Stimulated activated CD8-positive, alpha-beta memory T cell treated with anti-CD3 and anti-CD28 coated beads, Interleukin-7, amount 100 ng/mL, for 4 hours (primary cell): ENCODE measurements around the gene DRICH1.
"Not testable (repeated sequence)": the region's sequence is repeated elsewhere in the genome, so short reads cannot be mapped to it uniquely, and the experiment has no call there.

Experiments used
- DNase-seq, 2 donors: peaks; one replicate each; pipeline ENCODE4 v3.0.0-alpha.2; 2020; ENCODE audit warnings: low read depth in 2 of 2

The DRICH1 gene, protein sequence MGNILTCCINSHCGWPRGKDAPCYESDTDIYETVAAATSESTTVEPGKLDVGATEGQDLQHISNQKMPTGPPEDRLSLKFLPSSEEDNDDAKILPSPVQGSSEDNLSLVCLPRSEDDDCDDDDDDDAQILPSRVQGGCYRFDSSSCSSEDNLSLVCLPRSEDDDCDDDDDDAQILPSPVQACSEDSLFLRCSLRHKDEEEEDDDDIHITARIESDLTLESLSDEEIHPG

DNA sequence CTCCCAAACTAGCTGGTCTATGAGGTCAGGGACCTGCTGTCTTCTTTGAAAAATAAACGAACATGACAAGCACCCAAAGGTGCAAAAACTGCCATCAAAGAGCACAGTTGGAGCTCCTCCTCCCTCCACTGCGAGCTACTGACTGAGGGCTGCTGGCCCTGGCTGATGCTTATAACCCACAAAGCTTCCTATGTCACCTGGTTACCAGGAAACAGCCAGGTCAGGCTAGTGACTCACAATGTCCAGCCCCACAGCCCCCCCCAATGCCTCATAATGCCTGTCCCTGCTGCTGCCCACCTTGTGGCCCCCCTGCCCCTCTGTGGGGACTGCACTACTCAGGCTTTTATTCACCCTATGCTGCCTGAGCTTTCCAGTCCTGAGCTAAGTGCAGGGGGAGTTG, at the start of gene DRICH1:
TSS of gene DRICH1 (minus strand) at position 144 of the 400 bp plus-strand sequence. CDS start 298 bp downstream, outside the sequence.
- DNase-seq, result no peak

DNA sequence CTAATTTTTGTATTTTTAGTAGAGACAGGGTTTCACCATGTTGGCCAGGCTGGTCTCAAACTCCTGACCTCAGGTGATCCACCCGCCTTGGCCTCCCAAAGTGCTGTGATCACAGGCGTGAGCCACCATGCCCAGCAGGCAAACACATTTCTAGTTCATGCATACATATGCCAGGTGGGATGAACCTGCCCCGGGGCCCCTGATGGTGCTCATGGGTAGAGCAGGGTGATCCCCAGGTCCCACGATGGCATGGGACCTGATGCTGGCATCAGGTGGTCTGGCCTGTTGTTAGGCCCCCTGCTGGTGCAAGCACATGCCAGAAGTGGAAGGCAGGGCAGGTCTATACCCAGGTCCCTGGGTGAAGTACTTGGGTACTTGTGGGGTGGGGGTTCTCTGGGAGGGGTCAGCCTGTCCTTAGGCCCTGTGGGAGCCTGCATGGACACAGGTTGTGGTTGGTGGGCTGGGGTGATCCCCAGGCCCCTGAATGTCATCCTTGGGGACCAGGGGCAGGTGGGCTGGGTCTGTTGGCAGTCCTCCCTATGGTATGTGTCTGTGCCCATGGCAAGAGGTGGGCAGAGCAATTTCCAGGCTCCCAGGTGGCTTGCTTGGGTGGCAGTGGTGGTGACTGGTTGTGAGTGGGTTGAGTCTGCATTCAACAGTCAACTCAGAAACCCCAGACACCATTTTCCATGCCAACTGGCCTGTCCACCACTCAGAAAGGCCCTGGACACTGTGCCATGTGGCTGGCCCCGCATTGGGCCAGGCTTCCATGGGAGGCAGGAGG, 49.1 kb upstream of the DRICH1 start:
- no peak for DNase-seq

DNA sequence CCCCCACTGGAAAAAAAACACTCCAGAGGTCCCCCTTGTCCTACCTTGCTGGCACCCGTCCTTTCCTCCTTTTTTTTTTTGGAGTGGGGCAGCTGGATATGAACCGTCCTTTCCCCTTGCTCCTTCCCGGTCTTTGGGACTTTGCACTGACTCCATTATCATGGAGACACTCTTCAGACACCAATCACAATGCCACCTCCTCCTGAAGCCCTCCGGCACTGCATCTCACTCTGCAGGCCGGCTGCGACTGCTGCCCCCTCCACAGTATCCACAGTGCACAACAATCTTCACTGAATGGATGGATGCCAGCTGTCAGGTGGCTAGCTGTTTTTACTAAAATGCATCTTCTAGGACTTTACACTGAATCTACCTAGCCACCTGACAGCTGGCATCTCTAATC, 46.0 kb upstream of the DRICH1 start:
- no peak for DNase-seq

DNA sequence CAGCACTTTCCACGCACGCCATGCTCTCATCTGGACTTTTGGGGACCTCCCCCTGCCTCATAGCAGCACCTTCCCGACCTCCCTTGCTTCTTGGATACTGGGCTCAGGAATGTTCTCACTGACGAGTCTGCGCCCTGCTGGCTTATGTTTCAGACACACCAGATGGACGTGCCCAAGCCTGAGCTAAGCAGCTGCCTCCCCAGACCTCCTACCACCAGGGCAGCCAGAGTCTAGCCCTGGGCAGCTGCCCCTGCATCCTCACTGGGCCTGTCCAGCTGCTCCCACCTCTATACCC, 45.5 kb upstream of the DRICH1 start:
- no peak for DNase-seq

DNA sequence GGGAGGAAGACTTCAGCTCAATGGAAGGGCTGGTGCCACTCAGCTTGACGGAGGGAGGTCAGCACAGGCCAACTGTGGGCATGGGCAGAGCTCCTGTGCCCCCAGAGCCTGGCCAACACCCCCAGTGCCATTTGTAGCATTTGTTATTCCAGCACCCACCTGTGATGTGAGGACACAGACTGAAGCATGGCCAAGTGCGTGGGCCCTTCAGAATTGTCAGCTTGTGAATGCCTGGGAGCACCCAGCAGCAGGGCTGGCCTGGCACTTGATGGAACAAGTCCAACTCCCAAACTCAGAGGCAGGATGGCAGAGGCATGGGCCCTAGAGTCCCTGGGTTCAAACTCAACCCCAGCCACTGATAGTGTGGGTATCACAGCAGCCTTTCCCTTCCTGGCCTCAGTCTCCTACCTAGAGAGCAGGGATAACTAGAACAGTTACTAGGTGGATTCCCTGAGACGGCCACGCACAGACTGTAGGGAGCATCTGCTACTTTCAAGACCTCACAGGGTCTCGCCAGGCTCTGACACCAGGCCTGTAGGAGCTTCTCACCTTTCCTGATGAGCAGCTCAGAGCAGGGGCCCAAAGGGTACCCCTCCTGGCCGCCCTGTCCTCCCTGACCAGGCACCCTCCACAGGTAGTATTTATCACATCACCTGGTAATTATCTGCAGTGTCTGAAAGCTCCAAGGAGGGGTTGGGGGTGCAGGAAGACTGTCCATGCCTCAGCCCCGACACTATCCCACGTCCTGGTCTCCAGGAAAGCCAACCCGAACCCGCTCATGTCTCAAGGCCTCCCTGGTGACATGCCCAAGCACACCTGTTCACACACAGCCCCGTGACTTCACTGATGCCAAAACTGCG, 45.0 kb upstream of the DRICH1 start:
- not testable (repeated sequence) for DNase-seq

DNA sequence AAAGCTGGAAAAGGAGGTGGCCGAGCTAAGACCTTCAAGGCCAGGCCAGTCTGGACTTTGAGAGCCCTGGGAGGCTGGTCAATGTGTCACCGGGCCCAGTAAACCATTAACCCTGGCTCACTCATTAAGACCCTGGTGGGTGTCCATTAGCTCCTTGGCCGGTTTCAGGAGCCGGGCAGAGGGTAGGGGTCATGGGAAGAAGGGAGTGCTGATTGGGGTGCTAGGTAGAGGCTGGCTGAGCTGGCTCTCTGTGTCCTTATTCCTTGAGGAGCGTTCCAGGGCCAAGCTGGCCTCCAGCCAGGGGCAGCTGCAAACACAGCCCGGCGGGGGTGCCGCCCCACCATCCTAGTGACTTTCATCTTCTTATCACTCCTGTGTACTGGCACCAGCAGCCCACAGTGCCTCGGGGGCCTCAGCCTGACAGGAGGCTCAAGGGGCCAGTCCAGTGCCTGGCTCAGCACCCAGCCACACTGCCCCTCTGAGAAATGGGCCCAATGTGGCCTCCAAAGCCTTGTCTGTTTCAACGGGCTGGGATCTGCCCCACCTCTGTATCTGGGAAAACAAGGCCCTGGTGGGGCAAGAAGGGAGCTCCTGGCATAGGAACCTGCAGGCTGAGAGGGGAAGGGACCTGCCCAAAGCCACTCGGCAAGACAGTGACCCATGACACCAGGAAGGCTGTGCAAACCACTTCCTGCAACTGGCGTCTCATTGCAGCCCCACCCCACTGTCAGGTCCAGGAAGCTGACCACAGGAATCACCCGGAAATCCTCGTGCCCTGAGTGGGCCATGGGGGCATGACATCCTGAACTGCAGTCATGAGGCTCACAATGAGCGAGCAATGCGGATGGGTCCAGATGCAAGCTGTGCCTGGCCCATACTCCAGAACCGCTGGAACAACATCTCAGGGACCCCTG, 43.6 kb upstream of the DRICH1 start:
- DNase-seq, result no peak

DNA sequence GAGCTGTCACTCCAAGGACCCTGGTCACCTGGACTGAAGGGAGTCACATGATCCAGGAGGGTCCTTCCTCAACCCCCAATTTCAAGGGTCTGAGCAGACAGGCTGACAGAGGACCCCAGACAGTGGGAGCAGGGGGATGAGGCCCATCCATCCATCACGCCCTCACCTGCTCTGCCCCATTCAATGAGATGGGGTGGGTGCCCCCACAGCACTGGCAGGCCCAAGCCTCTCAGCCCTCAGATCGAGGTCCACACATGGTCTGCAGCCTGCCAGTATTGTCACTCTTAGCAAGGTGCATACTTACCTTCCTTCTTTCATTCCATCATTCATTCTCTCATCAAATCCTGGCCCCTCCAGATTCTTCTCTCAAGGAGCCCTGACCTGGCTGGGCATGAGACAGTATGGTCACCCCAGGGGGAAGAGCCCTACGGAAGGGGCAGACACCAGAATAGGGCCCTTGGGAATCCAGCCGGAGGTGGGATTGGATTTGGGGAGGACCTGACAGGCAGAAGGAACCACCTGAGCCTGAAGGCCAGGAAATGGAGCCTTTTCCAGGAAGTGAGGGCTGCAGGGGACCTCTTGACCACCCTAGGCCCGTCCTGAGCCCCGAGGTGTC, 42.9 kb upstream of the DRICH1 start:
- DNase-seq, result not testable (repeated sequence)

DNA sequence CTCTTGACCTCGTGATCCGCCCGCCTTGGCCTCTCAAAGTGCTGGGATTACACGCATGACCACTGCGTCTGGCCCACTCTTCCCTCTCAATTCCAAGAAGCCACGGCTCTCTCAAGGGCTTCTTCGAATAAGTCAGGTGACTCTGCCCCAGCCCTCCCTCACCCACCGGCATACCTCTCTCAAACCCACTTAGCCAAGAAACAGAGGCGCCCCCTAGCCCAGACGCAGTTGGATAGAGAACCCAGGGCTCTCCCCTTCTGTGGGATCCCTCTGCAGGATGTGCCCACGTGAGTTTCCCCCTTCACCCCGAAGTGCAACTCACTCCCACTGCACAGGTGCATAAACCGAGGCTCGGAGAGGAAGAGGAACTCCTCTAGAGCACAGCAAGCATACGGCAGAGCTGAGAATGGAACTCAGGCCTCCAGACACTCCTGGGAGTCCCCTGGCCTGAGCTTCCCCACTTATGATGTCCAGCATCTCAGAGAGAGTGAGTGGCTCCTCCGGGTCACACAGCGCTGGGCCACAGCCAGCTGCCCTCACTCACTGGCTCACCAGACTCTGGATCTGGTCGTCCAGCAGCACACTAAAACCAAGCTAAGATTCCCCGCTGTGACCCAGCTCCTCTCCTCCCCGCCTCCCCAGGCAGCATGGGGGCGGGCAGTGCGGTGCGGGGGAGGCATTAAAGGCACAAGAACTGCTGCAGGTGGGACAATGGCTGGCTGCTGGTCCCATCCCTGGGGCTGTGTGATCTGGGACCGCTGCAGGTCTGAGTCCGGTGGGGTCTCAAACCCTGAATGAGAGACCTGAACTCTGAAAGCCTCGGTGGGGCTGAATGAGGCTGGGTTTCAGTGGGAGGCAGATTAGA, 41.9 kb upstream of the DRICH1 start:
- no peak for DNase-seq

DNA sequence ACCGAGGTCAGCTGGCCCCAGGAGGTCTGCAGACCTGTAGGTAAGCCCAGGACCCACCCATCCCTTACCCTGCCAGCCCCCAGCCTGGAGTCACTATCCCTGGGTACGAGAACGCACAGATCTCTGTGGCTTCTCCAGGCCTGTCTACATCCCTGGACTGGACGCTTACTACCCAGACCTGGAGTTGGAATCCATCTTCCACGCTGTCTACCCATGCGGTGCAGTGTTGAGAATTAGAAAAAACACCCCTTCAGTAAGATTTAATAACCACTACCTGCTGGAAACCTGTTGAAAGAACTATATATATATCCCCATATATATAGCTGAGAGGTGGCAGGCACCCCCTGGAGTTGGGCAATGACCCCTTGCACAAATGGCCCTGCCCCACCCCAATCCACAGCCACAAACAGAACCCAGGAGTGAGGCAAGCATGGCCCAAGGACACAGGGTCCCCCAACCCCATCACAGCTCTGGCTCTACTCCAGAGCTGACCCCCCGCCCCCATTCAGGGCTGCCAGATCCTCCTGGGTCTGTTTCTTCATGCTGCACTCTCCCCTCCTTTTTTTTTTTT, 41.0 kb upstream of the DRICH1 start:
- no peak for DNase-seq

DNA sequence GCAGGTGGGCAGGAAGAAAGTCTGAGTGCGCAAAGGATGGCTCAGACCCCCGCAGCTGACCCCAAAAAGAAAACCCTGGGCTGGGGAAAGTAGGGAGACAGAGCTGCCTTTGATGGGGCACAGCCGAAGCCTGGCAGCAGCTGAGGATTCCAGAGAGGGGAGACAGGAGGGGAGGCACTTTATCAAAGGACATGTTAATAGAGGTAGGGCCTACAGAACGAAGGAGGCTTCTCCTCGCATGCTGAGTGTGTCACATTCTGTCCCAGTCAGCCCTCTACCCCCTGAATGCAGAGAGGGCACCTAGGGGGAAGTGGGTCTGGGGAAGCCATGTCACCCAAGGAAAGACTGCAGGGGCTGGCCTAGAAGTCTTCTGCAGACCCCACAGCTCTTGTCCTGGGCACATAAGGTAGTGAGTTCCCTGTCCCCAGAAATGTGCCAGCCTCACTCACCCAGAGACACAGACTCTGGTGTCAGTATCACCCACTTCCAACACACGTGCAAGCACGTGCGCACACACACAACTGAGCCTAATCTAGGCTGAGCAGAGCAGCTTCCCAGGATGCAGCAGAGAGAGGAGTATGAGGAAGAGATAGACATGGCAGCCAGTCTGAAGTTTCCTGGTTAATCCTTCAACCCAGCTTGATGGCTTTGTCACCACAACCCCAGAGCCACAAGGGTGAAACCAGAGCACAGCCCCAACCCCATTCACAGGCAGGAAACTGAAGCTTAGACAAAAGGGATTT, 40.4 kb upstream of the DRICH1 start:
- not testable (repeated sequence) for DNase-seq

DNA sequence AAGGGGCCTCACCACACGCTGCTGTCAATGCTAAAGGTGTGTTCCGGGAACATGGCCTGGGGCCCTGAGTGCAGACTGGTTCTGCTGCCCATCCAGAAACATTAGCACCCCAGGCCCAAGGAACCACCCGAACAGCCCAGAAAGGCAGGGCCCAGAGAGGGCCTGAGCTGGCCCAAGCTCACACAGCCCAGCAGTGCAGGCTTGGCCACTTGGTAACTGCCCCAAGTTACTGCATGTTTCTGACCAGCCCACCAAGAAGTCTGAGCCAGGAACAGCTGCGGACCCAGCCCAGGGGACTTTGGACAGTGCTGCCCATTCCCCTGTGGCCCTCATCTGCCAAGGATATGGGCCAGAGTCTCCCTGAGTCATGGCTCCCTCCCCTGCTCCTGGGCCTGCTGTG, 39.3 kb upstream of the DRICH1 start:
- DNase-seq, result not testable (repeated sequence)

DNA sequence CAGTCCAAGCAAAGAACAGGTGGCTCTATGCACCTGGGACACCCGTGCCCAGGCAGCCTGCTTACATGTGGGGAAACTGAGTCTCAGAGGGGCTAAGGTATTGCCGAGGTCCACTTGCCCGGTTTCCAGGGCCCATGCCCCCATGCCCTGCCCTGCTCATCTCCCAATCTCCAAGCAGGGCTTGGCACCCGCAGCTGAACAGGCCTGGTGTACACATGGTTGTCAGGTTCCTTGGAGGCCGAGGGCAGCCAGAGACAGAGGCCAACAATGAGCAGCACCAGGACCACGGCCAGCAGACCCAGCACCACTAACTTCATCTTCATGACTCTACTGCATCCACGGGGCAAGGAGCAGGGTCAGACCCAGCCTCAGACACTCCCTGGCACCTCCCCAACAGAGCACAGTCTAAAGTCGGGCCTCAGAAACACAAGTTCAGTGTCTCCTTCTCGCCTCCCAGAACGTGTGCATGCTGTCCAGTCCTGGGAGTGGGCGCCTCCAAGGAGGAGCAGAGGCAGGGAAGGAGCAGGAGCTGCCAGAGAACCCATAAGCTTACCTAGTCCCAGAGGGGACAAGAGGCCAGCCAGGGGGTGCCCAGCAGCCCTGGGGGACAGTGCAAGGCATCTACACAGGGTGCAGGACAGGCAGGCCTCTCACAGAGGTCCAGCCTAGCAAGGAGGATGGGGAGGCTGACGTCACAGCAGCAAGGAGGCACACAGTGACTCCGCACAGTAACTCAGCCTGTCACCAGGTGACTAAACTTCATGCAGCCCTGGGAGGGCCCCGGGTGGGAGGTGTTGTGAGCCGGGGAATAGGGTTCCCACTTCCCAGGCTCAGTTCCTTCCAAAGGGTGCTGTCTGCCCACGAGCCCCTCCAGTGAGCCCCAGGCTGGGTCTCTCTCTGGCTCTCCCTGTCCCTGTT, 38.5 kb upstream of the DRICH1 start:
- no peak for DNase-seq

DNA sequence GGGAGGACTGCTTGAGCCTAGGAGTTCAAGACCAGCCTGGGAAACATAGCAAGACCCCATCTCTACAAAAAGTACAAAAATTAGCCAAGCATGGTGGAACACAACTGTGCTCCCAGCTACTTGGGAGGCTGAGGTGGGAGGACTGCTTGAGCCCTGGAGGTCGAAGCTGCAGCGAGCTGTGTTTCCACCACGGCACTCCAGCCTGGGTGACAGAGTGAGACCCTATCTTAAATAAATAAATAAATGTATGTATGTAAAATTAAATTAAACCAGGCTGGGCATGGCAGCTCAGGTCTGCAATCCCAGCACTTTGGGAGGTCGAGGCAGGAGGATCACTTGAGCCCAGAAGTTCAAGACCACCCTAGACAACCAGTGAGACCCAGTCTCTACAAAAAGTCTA, 28.3 kb upstream of the DRICH1 start:
- not testable (repeated sequence) for DNase-seq

DNA sequence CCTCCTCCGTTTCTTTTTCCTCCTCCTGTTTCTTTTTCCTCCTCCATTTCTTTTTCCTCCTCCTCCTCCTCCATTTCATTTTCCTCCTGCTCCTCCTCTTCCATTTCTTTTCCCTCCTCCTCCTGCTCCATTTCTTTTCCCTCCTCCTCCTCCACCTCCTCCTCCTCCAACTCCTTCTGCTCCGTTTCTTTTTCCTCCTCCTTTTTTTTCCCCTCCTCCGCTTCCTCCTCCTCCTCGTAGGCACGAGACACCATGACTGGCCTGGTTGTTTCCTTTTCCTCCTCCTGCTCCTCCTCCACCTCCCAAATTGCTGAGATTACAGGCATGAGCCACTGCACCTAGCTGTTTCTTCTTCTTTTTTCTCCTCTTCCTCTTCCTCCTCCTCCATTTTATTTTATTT, 25.6 kb upstream of the DRICH1 start:
- DNase-seq, result no peak

DNA sequence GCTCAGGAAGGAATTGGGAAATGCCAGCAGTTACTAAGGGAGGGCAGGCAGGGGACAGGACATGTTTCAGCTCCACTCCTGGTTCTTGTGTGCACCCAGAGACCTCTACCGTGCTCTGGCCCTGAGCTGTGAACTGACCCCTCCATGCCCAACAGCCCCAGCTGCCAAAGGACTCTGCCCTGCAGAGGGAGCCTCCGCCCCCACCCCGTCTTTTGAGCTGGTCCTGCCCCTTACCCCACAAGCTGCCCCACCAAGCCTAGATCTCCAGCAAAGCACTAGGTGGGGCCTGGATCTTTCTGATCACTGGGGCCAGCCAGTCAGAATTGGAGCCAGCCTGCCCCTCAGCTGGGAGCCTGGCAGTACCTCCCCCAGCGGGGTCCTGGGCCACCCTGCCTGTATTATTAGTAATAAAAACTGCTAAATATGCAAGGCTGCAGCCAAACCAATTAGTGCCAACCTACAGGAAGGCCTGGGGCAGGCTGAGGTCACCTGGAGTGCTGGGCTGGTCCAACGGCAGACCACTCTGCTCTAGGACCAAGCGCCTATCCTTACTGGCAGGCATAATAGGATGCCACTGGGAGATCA, 23.9 kb upstream of the DRICH1 start:
- DNase-seq, result no peak

DNA sequence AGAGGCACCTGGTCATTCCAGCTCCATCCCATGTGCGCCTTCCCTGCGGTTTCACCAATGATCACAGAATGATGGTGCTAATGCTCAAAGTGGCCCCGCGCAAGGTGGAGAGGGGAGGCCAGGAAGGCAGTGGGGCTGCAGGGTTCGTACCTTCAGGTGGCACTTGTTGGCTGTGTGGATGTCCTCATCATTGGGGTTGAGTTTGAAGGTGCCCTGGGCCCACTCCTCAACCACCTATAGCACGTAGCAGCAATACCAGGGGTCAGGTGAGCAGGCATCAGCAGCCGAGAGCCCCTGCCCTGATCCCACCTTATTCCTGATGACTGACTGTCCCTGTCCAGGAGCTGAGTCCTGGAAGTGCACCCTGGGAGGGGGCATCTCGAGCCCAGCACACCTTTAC, 20.6 kb upstream of the DRICH1 start:
- DNase-seq, result no peak

DNA sequence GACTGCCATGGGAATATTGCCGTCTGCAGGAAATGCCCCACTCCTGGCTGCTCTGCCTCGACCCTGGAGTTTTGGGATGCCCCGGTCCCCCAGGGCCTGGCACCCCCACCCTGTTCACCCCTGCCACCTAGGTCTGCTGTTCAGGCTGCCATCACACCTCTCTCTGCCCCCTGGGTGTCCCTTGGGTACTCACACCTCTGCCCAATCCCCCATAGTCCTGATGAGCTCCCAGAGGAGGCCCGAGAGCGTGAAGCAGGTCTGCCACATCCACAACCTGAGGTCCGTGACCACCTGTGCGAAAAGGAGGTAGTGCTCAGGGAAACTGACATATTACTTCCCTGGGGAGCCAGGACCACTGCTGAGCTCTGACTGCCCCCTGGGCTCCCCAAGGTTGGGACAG, 20.2 kb upstream of the DRICH1 start:
- DNase-seq, result no peak

DNA sequence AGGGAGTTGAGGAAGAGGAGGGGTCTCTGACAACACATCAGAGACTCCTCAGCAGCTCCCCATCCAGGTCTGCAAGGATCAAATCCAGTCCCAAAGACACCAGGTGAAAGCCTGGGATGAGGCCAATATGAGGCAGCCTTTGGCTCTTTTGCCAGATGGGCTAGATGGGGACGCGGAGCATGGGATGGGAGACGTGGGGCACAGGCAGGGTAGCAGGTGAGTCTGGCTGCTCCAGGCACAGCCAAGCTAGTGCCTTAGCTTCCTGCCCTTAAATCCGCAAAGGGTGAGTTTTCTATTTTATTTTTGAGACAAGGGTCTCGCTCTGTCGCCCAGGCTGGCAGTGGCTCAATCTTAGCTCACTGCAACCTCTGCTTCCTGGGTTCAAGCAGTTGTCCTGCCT, 19.6 kb upstream of the DRICH1 start:
- DNase-seq, result no peak
